ENCODE measurements around the gene ZNF672. TPM values are rescaled to one million over a fixed set of nuclear protein-coding genes. Genes with fewer than 3 reads are reported as not detected.

The ZNF672 gene
- total and polyA plus RNA-seq, 2 of the 13 experiments (the other 11 are each of a cell fraction or from before 2014, with no cell fraction given): 17.2 to 22.9 TPM

GRCh38 chr1:248862998-248863881 lies 25.2 kb downstream of the ZNF672 start (continued):
- TF ChIP-seq GMEB1 (CRISPR knock-in tag; IDR thresholded peaks at IDR 0.05; ENCODE audit: borderline replicate concordance): peak; percentile 53; the same call in 1 of the 2 replicates
- 0 out of 2 replicates have a peak, but pooled peaks have one; percentile 43 for TF ChIP-seq NFATC3 (CRISPR knock-in tag; IDR thresholded peaks at IDR 0.05)
- 0 out of 2 replicates have a peak, but pooled peaks have one; percentile 60 for TF ChIP-seq ZNF776 (CRISPR knock-in tag; IDR thresholded peaks at IDR 0.05)
- TF ChIP-seq PTBP1 (IDR thresholded peaks at IDR 0.05; ENCODE audit: low read depth, low read length, poor library complexity, severe bottlenecking): no peak
- peak in 1 of 2 experiments; percentile 51; a peak in 1 of 4 replicates for TF ChIP-seq KLF16 (CRISPR knock-in tag; IDR thresholded peaks at IDR 0.05)
- no peak for TF ChIP-seq ZNF703 (CRISPR knock-in tag; IDR thresholded peaks at IDR 0.05; ENCODE audit: borderline replicate concordance)
- peak; percentile 42; the same call in 1 of the 2 replicates for TF ChIP-seq ZSCAN21 (CRISPR knock-in tag; IDR thresholded peaks at IDR 0.05; ENCODE audit: borderline replicate concordance)
- peak; percentile 5; the same call in 1 of the 2 replicates for TF ChIP-seq BCL6 (CRISPR knock-in tag; IDR thresholded peaks at IDR 0.05)
- peak; percentile 69; the same call in 1 of the 2 replicates for TF ChIP-seq ZFP90 (CRISPR knock-in tag; IDR thresholded peaks at IDR 0.05; ENCODE audit: borderline replicate concordance)
- TF ChIP-seq CEBPZ (IDR thresholded peaks at IDR 0.05; ENCODE audit: low read length): no peak
- TF ChIP-seq NFYC (CRISPR knock-in tag; IDR thresholded peaks at IDR 0.05): no peak
- no peak for TF ChIP-seq ELF4 (CRISPR knock-in tag; IDR thresholded peaks at IDR 0.05; ENCODE audit: borderline replicate concordance)
- peak; percentile 69 for TF ChIP-seq DRAP1 (CRISPR knock-in tag; IDR thresholded peaks at IDR 0.05)
- peak; percentile 91; the same call in 1 of the 2 replicates for TF ChIP-seq ZNF772 (CRISPR knock-in tag; IDR thresholded peaks at IDR 0.05)
- TF ChIP-seq NFKB2 (CRISPR knock-in tag; IDR thresholded peaks at IDR 0.05; ENCODE audit: borderline replicate concordance): peak; percentile 86; the same call in 1 of the 2 replicates
- no peak for TF ChIP-seq NFRKB (IDR thresholded peaks at IDR 0.05)
- TF ChIP-seq KLF13 (CRISPR knock-in tag; IDR thresholded peaks at IDR 0.05): peak; percentile 64; the same call in 1 of the 2 replicates
- TF ChIP-seq ZNF317 (CRISPR knock-in tag; IDR thresholded peaks at IDR 0.05): no peak
- 0 out of 2 replicates have a peak, but pooled peaks have one; percentile 51 for TF ChIP-seq KLF6 (CRISPR knock-in tag; IDR thresholded peaks at IDR 0.05)
- TF ChIP-seq BCL3 (CRISPR knock-in tag; IDR thresholded peaks at IDR 0.05): peak; percentile 58; the same call in 1 of the 2 replicates
- TF ChIP-seq BHLHE40 (IDR thresholded peaks at IDR 0.05; ENCODE audit: low read length): no peak

Measured in HepG2 (cell line).